ENCODE results near the gene CGRRF1. TPM values are rescaled to one million over a fixed set of nuclear protein-coding genes. Genes with fewer than 3 reads are reported as not detected.

Gene CGRRF1
- polyA plus RNA-seq, 3 donors: 8.2 to 11.4 (median 10.4) TPM

Other genes with a start within 250 kb of the CGRRF1 start
- 1 to 10 TPM in 2 of 3 donors, under 1 TPM in 1; 0.99 to 6.1 (median 2.7) TPM for gene CDKN3, start 112.9 kb upstream of the CGRRF1 start, polyA plus RNA-seq
- gene CNIH1, start 68.5 kb upstream of the CGRRF1 start, polyA plus RNA-seq: 100 to 1,000 TPM in 1 of 3 donors, 10 to 100 TPM in 2; 42.1 to 132 (median 67.6) TPM
- 10 to 100 TPM in 2 of 3 donors, 1 to 10 TPM in 1; 8.4 to 50.5 (median 26.8) TPM for gene GMFB, start 20.9 kb upstream of the CGRRF1 start, polyA plus RNA-seq
- gene SAMD4A, start 57.2 kb downstream of the CGRRF1 start, polyA plus RNA-seq: 10 to 100 TPM in 2 of 3 donors, 1 to 10 TPM in 1; 2.5 to 23.8 (median 11.9) TPM